DND-41 (cell line): ENCODE measurements around the gene CDC42EP1.
"Not testable (repeated sequence)": the region's sequence is repeated elsewhere in the genome, so short reads cannot be mapped to it uniquely, and the experiment has no call there.

ENCODE experiments used
- ATAC-seq: fragments of 200-7000 bp; cut with Tn5 transposase; 3 replicates; pipeline ENCODE4 v1.9.1; 2021; ENCODE audit warnings: low read depth; ENCODE audit not compliant: insufficient read depth
- DNase-seq: peaks from one replicate; pipeline ENCODE4 v3.0.0-alpha.2; 2020
- H2AFZ ChIP-seq: 2 replicates; pipeline ENCODE4 v1.6.0; 2012; ENCODE audit warnings: low read depth, low read length
- H3K27ac ChIP-seq: 2 replicates; pipeline ENCODE4 v1.5.1; 2012; ENCODE audit warnings: low read length, inconsistent platforms
- H3K27me3 ChIP-seq: fragments of 200-600 bp; sonication (generic); 2 replicates; pipeline ENCODE4 v1.6.0; 2012; ENCODE audit warnings: low read length, mild to moderate bottlenecking, inconsistent platforms; ENCODE audit not compliant: insufficient read depth, poor library complexity
- H3K36me3 ChIP-seq: 2 replicates; pipeline ENCODE4 v1.5.1; 2012; ENCODE audit warnings: low read length, inconsistent platforms; ENCODE audit not compliant: insufficient read depth
- H3K4me1 ChIP-seq: 2 replicates; pipeline ENCODE4 v1.5.1; 2012; ENCODE audit warnings: mild to moderate bottlenecking, low read length; ENCODE audit not compliant: insufficient read depth
- H3K4me2 ChIP-seq: 2 replicates; pipeline ENCODE4 v1.6.0; 2012; ENCODE audit warnings: mild to moderate bottlenecking, moderate library complexity, low read length, inconsistent platforms; ENCODE audit not compliant: insufficient read depth
- H3K4me3 ChIP-seq, 2 experiments: fragments of 200-600 bp in 1 of 2; shearing (Covaris generic) in 1 of 2; 2 replicates each; pipeline ENCODE4 v1.5.1; 2012 to 2016; ENCODE audit warnings: inconsistent platforms in 2 of 2, low read length in 2 of 2, mild to moderate bottlenecking in 2 of 2, low read depth in 1 of 2, moderate library complexity in 1 of 2
- H3K79me2 ChIP-seq: 2 replicates; pipeline ENCODE4 v1.6.0; 2012; ENCODE audit warnings: low read length, inconsistent platforms; ENCODE audit not compliant: insufficient read depth
- H3K9ac ChIP-seq: 2 replicates; pipeline ENCODE4 v1.6.0; 2012; ENCODE audit warnings: low read depth, mild to moderate bottlenecking, inconsistent platforms, low read length, moderate library complexity
- H3K9me3 ChIP-seq: 2 replicates; pipeline ENCODE4 v1.5.1; 2012; ENCODE audit warnings: low read length, moderate library complexity, mild to moderate bottlenecking, inconsistent platforms; ENCODE audit not compliant: insufficient read depth, severe bottlenecking
- H4K20me1 ChIP-seq: 2 replicates; pipeline ENCODE4 v1.6.0; 2012; ENCODE audit warnings: low read length; ENCODE audit not compliant: insufficient read depth
- CTCF ChIP-seq: IDR thresholded peaks from 2 replicates; pipeline ENCODE4 v1.5.1; 2012; ENCODE audit warnings: borderline replicate concordance, low read length, moderate library complexity, mild to moderate bottlenecking; ENCODE audit not compliant: poor library complexity, severe bottlenecking; ENCODE audit errors: extremely low read depth
- EZH2 ChIP-seq: IDR thresholded peaks from 3 replicates; pipeline ENCODE4 v1.6.1; 2012; ENCODE audit warnings: borderline replicate concordance, low read depth, mild to moderate bottlenecking, moderate library complexity, low read length, inconsistent platforms; ENCODE audit not compliant: severe bottlenecking

CDC42EP1 gene

DNA sequence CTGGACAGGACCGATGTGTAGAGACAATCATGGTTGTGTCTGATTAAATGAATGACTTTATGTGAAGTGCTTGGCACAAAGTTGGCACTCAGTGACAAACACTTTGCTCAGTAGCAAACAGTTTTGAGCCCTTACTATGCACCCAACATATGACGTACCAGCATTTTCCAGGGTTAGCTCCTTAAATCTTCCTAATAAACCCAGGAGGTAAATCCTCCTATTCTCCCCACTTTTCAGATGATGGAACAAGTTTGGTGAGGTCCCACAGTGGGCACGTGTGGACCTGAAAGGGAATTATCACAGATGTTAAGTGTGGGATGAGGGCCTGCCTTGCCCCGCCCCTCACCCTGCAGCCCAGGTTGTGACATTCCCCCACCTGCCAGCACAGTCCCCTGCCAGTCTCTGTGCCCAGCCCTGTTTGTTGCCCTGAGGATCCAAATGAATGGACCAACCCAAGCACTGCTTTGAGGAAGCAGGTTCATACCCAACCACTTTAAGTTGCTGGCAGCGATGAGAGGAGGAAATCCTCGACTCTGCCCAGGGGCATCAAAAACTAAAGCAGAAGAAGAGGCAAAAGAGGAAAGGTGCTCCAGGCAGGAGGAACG is 34.4 kb upstream of the CDC42EP1 start:
- no peak for TF ChIP-seq EZH2
- TF ChIP-seq CTCF: no peak
- peaks cover 6% of the 10 kb centered on the region for H3K27me3 ChIP-seq
- no peaks in the 10 kb centered on the region for H3K79me2 ChIP-seq
- H3K36me3 ChIP-seq: no peaks in the 10 kb centered on the region
- no peak overlapping the region for H2AFZ ChIP-seq
- no peak overlapping the region for H3K4me3 ChIP-seq
- H4K20me1 ChIP-seq: no peaks in the 10 kb centered on the region
- H3K4me2 ChIP-seq: no peak overlapping the region
- ATAC-seq (no peak), DNase-seq (no peak)
- H3K27ac ChIP-seq: no peak overlapping the region
- H3K4me1 ChIP-seq: no peaks in the 10 kb centered on the region
- no peak overlapping the region for H3K9ac ChIP-seq
- H3K9me3 ChIP-seq: no peaks in the 10 kb centered on the region

DNA sequence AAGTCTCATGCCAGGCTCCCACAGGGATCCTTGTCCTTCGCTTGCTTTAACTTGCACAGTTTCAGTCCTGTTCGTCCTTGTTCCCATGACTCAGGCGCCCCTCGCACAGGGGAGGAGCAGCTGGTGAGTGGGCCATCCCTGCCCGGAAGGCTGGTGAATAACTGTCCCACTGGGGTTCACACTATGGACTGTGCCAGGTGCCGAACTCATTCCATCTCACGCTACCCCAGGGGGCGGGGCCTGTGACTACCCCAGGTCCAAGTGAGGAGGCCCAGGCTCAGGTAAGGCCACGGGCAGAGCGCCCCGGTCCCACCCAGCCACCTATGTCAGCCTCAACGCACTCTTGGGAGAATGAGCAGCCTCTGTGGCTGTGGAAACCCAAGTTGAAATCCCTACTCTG is 33.9 kb upstream of the CDC42EP1 start:
- H3K4me2 ChIP-seq: no peak overlapping the region
- no peaks in the 10 kb centered on the region for H4K20me1 ChIP-seq
- ATAC-seq (no peak), DNase-seq (no peak)
- H3K9me3 ChIP-seq: no peaks in the 10 kb centered on the region
- TF ChIP-seq CTCF: no peak
- TF ChIP-seq EZH2: no peak
- no peaks in the 10 kb centered on the region for H3K79me2 ChIP-seq
- no peak overlapping the region for H2AFZ ChIP-seq
- no peaks in the 10 kb centered on the region for H3K36me3 ChIP-seq
- H3K27me3 ChIP-seq: peaks cover 6% of the 10 kb centered on the region
- no peak overlapping the region for H3K4me3 ChIP-seq
- H3K4me1 ChIP-seq: no peaks in the 10 kb centered on the region
- no peak overlapping the region for H3K27ac ChIP-seq
- H3K9ac ChIP-seq: no peak overlapping the region

DNA sequence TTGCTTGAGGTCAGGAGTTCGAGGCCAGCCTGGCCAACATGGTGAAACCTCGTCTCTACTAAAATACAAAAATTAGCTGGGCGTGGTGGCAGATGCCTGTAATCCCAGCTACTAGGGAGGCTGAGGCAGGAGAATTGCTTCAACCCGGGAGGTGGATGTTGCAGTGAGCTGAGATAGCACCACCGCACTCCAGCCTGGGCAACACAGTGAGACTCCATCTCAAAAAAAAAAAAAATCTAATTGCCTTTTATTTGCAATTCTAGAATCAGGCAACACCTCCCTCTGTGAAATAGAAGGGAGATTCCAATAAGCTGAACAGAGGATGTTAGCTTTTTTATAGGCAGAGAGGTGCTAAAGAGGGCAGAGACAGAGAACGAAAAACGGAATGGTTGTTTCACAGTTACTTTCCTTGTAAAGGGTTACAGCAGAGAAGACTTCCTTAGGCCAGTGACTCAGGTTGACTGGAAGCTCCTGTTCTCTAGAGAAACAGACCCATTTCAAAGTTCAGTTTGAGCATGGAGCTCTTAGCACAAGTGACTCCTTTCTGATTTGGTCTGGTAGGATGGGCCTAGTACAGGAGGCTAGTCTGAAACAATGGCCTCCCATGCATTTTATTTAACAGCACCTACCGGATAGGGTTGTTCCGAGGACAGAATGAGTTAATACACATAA is 33.1 kb upstream of the CDC42EP1 start:
- H3K36me3 ChIP-seq, H3K9ac ChIP-seq, H3K79me2 ChIP-seq, H3K4me2 ChIP-seq, DNase-seq, ATAC-seq, H3K4me3 ChIP-seq, H3K9me3 ChIP-seq, H4K20me1 ChIP-seq, H2AFZ ChIP-seq, H3K27me3 ChIP-seq, H3K4me1 ChIP-seq, H3K27ac ChIP-seq: not testable (repeated sequence)

- H3K27me3 ChIP-seq: not testable (repeated sequence)
Observed at GRCh38 chr22:37527952-37528351, 32.3 kb upstream of the CDC42EP1 start.

More at GRCh38 chr22:37527952-37528351, 32.3 kb upstream of the CDC42EP1 start:
- not testable (repeated sequence) for H4K20me1 ChIP-seq, H3K36me3 ChIP-seq, ATAC-seq, H2AFZ ChIP-seq, H3K9ac ChIP-seq, H3K9me3 ChIP-seq, H3K79me2 ChIP-seq, H3K27ac ChIP-seq, H3K4me3 ChIP-seq, H3K4me2 ChIP-seq, DNase-seq, H3K4me1 ChIP-seq
